ENCODE measurements around the gene DCST2.

DCST2 gene

DNA sequence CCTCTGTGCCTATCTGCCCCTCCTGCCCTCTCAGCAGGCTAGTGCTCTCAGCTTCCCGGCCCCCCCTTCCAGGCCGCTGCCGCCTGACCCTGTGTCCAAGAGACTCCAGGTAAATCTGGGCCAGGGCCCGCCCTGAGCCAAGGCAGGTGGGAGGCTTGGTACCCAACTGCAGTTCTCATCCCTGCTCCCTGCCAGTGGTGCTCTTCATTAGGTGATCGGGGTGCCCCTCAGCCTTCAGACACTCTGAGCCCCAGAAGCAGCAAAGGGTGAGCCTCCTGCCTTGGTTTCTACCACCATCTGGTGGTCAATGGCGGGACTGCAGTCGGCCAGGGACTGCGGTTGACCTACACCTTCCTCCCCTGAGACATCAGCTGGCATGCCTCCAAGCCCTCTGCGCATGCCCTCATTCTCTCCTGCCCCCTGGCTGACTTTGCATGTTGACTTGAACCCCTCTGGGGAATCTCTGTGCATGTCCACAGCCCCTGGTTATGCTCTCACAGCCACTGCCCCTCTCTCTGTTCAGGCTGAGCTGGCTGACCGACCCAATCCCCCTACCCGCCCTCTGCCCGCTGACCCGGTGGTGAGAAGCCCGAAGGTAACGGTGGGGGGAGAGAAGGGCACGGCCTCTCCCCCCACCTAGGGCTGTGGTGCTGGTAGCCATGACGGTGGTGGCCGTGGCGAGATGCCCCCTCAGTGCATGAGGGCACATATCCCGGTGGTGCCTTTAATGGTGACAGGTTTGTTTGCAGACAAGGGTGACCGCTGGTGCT lies 28.0 kb upstream of the DCST2 start:
- Histone ChIP-seq H3K27ac (no peak overlapping the region), H3K4me3 (no peak overlapping the region), H3K36me3 (peaks cover 13 to 53% (median 46%) of the 10 kb centered on the region in 3 donors), H3K9me3 (no peaks in the 10 kb centered on the region), H3K4me1 (peaks cover 0 to 37% (median 28%) of the 10 kb centered on the region in 4 donors), H3K27me3 (no peaks in the 10 kb centered on the region)
- intact Hi-C loops (cut with DNase I; ENCODE audit: low total_unique reads), result loop anchor here (2.0 to 5.0 kb wide), 2 partner anchors 23 to 99 kb away; partner anchors contain the start of gene PYGO2
- TF ChIP-seq, protein P1, sequence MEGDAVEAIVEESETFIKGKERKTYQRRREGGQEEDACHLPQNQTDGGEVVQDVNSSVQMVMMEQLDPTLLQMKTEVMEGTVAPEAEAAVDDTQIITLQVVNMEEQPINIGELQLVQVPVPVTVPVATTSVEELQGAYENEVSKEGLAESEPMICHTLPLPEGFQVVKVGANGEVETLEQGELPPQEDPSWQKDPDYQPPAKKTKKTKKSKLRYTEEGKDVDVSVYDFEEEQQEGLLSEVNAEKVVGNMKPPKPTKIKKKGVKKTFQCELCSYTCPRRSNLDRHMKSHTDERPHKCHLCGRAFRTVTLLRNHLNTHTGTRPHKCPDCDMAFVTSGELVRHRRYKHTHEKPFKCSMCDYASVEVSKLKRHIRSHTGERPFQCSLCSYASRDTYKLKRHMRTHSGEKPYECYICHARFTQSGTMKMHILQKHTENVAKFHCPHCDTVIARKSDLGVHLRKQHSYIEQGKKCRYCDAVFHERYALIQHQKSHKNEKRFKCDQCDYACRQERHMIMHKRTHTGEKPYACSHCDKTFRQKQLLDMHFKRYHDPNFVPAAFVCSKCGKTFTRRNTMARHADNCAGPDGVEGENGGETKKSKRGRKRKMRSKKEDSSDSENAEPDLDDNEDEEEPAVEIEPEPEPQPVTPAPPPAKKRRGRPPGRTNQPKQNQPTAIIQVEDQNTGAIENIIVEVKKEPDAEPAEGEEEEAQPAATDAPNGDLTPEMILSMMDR (IDR thresholded peaks at IDR 0.05), result peak; percentile 98 to 99
- DNase-seq, result peak; percentile 81 to 86

DNA sequence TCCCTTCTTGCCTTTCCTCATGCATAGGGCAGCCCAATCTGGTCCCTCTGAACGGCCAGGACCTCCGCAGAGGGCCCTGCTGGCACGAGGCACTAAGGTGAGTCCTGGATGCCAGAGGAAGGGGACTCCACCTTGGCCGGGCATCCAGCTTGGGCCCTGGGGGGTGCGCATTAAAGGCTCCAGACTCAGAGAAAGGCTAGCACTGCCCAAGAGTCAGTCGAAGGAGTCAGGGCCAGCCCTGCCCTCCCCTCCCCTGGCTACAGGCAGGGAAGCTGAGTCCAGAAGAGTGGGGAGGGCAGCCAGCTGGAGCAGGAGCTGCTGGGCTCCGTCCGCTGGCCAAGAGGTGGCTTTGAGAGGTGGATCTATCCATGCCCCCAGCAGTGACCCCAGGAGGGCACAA lies 27.2 kb upstream of the DCST2 start:
- Histone ChIP-seq H3K27me3 (no peaks in the 10 kb centered on the region), H3K4me3 (no peak overlapping the region), H3K4me1 (peaks cover 0 to 37% (median 28%) of the 10 kb centered on the region in 4 donors), H3K27ac (no peak overlapping the region), H3K9me3 (no peaks in the 10 kb centered on the region), H3K36me3 (peaks cover 14 to 58% (median 54%) of the 10 kb centered on the region in 3 donors)
- TF ChIP-seq, protein P1 (IDR thresholded peaks at IDR 0.05), result no peak
- intact Hi-C loops (cut with DNase I; ENCODE audit: low total_unique reads), result loop anchor here (5.0 kb wide), 1 partner anchor 98 kb away; the partner anchor contains the start of gene PYGO2
- no peak for DNase-seq

DNA sequence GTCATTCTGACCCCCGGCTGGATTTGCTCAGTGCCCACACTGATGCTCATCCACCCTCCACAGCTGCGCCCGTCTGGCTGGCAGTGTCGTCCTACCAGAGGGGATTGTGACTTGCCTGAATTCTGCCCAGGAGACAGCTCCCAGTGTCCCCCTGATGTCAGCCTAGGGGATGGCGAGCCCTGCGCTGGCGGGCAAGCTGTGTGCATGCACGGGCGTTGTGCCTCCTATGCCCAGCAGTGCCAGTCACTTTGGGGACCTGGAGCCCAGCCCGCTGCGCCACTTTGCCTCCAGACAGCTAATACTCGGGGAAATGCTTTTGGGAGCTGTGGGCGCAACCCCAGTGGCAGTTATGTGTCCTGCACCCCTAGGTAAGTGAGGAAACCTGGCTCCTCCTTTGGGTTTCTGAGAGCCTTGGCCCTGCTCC lies 24.2 kb upstream of the DCST2 start:
- intact Hi-C loops (cut with DNase I; ENCODE audit: low total_unique reads), result no loop called here
- no peak overlapping the region for H3K4me3 ChIP-seq

DNA sequence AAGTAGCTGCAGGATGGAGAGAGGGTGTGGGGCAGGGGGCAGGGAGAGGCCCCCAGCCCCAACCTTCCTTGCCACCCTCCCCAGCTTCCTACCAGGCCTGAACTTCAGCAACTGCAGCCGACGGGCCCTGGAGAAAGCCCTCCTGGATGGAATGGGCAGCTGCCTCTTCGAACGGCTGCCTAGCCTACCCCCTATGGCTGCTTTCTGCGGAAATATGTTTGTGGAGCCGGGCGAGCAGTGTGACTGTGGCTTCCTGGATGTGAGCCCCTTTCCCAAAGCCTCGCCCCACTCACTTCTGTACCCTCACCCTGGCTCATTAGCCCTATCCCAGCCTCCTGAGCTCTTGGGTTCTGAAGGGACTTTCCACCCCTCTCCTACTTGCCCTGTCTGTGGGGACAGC lies 23.5 kb upstream of the DCST2 start:
- TF ChIP-seq, protein P1 (IDR thresholded peaks at IDR 0.05), result no peak
- DNase-seq, result no peak
- intact Hi-C loops (cut with DNase I; ENCODE audit: low total_unique reads), result no loop called here
- H3K4me1 ChIP-seq, result peaks cover 0 to 24% (median 18%) of the 10 kb centered on the region in 4 donors
- no peak overlapping the region for H3K27ac ChIP-seq
- H3K9me3 ChIP-seq, result no peaks in the 10 kb centered on the region
- H3K27me3 ChIP-seq, result no peaks in the 10 kb centered on the region
- H3K4me3 ChIP-seq, result no peak overlapping the region
- H3K36me3 ChIP-seq, result peaks cover 19 to 80% (median 80%) of the 10 kb centered on the region in 3 donors

More for the DNA sequence above, 24.2 kb upstream of the DCST2 start:
- Histone ChIP-seq H3K36me3 (peaks cover 19 to 80% (median 80%) of the 10 kb centered on the region in 3 donors), H3K4me1 (peaks cover 0 to 24% (median 18%) of the 10 kb centered on the region in 4 donors), H3K27ac (no peak overlapping the region), H3K9me3 (no peaks in the 10 kb centered on the region), H3K27me3 (no peaks in the 10 kb centered on the region)
- TF ChIP-seq, protein P1 (IDR thresholded peaks at IDR 0.05), result no peak
- no peak for DNase-seq

DNA sequence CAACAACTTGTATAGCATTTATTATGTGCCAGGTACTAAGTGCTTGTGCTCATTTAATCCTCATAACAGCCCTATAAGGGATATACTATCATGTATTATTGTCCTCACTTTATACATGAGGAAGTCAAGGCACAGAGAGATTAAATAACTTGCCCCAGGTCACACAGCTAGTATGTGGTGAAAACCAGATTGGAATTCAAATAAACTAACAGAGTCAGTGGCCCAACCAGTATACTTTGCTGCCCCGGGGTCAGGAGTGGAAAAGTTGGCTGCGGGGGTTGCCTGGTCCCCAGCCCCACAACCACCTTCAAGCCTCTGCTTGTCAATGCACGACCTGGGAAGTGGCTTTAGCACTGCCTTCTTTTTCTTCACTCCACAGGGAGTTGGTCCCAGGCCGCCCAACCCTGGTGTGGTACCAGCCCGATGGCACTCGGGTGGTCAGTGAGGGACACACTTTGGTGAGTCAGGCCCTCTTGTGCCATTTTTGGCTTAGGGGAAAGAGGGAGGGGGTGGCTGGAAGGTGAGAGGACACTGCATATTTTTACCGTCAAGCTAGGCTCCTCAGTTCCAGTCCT lies 20.0 kb upstream of the DCST2 start:
- TF ChIP-seq, protein P1 (IDR thresholded peaks at IDR 0.05), result no peak
- Histone ChIP-seq H3K27ac (no peak overlapping the region), H3K9me3 (no peaks in the 10 kb centered on the region), H3K36me3 (peaks cover 19 to 55% (median 51%) of the 10 kb centered on the region in 3 donors), H3K4me3 (no peak overlapping the region), H3K27me3 (no peaks in the 10 kb centered on the region), H3K4me1 (peaks cover 6 to 30% (median 22%) of the 10 kb centered on the region in 4 donors)
- intact Hi-C loops (cut with DNase I; ENCODE audit: low total_unique reads), result no loop called here
- no peak for DNase-seq

Measured in tibial artery (tissue), 4 donors.